Measurements from ENCODE around the gene SH3D19. TPM values are rescaled to one million over a fixed set of nuclear protein-coding genes. Genes with fewer than 3 reads are reported as not detected.

The SH3D19 gene
- total RNA-seq, 5 donors from 2014 or later (not counting 1 experiment from before 2014, with no cell fraction given): 0.38 to 0.66 (median 0.51) TPM; not detected in 1

DNA sequence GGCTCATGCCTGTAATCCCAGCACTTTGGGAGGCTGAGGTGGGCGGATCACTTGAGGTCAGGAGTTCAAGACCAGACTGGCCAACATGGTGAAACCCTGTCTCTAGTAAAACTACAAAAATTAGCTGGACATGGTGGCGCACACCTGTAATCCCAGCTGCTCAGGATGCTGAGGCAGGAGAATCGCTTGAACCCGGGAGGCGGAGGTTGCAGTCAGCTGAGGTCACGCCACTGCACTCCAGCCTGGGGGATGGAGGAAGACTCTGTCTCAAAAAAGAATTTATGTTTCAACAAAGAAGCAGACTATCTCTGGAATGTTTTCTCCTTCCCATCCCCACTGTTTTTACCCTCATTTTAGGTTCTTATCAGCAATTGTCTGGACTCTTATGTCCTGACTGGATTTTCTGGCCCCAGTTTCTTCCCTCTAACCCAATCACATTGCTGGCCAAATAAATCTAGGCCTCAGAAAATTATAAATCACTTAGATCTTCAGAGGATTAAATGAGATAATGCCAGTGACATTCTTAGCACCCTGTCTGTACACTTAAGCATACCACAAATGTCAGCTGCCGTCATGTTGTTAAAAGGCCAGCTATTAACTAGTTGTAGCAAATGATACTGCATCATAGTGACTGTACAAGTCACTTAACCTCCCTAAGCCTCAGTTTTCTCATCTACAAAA, 93.3 kb downstream of the SH3D19 start:
- Mint-ChIP-seq H3K4me1 (no peaks in the 10 kb centered on the region), H3K9me3 (no peaks in the 10 kb centered on the region), H3K36me3 (no peaks in the 10 kb centered on the region), H3K4me3 (no peak overlapping the region), H3K27me3 (peaks cover 16 to 32% of the 10 kb centered on the region in 2 donors), H3K27ac (no peak overlapping the region)
- H3K27ac ChIP-seq (ENCODE audit: low read length): no peak overlapping the region
- ChIA-PET CTCF (no interaction called here), POLR2A (no interaction called here)
- DNase-seq (no peak), ATAC-seq (replicated peaks in 1 of 4) (no peak)
- H3K4me3 ChIP-seq (ENCODE audit: control insufficient read depth in 1 of 2, extremely low read depth in 1 of 2, low read length in 1 of 2): no peak overlapping the region
- 57% methylated on average over 1 of the region's 7 CpGs for WGBS (ENCODE audit: insufficient coverage)
- H3K4me1 ChIP-seq (ENCODE audit: control insufficient read depth in 1 of 2, extremely low read depth in 1 of 2, insufficient read depth in 2 of 2, low read length in 2 of 2): no peaks in the 10 kb centered on the region
- H3K27me3 ChIP-seq (replicated peaks in 1 of 2; ENCODE audit: control insufficient read depth in 2 of 2, extremely low read depth in 1 of 2, insufficient read depth in 2 of 2, low read length in 1 of 2): peaks cover 0 to 5% of the 10 kb centered on the region in 2 experiments
- no peaks in the 10 kb centered on the region for H3K9me3 ChIP-seq
- H3K36me3 ChIP-seq (ENCODE audit: control insufficient read depth in 2 of 2, extremely low read depth in 1 of 2, insufficient read depth in 1 of 2, low read length in 1 of 2): no peaks in the 10 kb centered on the region

DNA sequence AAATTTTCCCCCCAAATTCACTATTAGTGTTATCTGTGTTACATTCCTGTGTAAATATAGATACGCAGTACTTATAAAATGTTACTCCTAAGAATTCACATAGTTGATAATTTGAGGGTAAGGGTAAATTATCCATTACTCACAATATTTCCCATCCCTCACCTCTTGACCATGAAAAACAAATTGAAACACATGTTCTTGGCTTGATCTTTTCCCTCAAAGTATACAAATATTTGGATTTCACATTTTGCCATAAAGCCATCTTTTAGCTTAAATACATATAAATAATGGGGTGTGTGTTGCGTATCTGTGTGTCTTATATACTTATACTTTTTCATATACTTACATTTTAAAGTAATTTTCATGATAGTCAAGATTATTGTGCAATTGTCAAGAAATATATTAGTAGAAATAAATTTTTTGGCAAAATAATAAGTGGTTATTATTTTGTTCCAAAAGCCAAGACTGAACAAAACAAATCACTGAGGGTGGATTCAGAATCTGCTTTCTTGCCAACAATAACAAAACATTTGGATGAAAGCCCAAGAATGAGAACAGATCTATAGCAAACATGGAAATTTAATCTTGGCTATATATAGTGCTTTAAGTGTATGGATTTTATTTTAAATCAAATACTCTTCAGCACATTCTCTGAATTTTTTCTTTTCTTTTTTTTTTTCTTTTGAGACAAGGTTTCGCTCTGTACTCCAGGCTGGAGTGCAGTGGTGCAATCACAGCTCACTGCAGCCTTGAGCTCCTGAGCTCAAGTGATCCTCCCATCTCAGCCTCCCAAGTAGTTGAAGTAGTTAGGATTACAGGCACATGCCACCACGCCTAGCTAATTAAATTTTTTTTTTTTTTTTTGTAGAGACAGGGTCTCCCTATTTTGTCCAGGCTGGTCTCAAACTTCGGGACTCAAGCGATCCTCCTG, 97.0 kb downstream of the SH3D19 start:
- Histone ChIP-seq H3K27me3 (replicated peaks in 1 of 2; ENCODE audit: control insufficient read depth in 2 of 2, extremely low read depth in 1 of 2, insufficient read depth in 2 of 2, low read length in 1 of 2) (peaks cover 0 to 2% of the 10 kb centered on the region in 2 experiments), H3K4me3 (ENCODE audit: control insufficient read depth in 1 of 2, extremely low read depth in 1 of 2, low read length in 1 of 2) (no peak overlapping the region), H3K36me3 (ENCODE audit: control insufficient read depth in 2 of 2, extremely low read depth in 1 of 2, insufficient read depth in 1 of 2, low read length in 1 of 2) (no peaks in the 10 kb centered on the region), H3K27ac (ENCODE audit: low read length) (no peak overlapping the region), H3K4me1 (ENCODE audit: control insufficient read depth in 1 of 2, extremely low read depth in 1 of 2, insufficient read depth in 2 of 2, low read length in 2 of 2) (no peaks in the 10 kb centered on the region), H3K9me3 (no peaks in the 10 kb centered on the region)
- Mint-ChIP-seq H3K4me1 (no peaks in the 10 kb centered on the region), H3K4me3 (no peak overlapping the region), H3K36me3 (no peaks in the 10 kb centered on the region), H3K27me3 (peaks cover 21 to 44% of the 10 kb centered on the region in 2 donors), H3K27ac (no peak overlapping the region), H3K9me3 (no peaks in the 10 kb centered on the region)
- CTCF ChIA-PET: interaction anchor here in 1 of 2 donors (0.6 kb wide), 1 partner anchor 349 kb away, joined by 4 read pairs; no protein-coding TSS in a partner anchor
- POLR2A ChIA-PET: interaction anchor here (0.6 to 0.7 kb wide), 2 partner anchors 444 to 1194 kb away, joined by 3 to 4 read pairs; no protein-coding TSS in a partner anchor
- DNase-seq: no peak
- no CpG with 5 or more reads among the region's 6 CpGs for WGBS (ENCODE audit: insufficient coverage)
- ATAC-seq (replicated peaks in 1 of 4): no peak

DNA sequence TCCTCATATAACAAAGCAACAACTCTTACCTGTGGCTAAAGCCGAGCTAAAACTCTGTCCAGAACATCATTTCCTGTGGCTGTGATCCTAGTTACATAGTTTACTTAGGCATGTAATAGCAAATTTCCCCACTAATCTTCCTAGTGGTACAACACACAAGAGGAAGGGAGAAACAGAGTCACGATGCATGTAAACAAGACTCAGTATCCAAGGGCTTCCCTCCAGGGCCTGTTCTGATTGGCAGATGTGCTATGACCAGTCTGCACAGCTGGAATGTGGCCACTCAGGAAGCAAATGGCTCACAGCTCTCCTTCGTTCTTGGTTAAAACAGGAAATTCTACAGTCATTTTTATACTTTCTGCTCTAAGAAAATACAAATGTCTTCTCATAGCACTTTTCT, 97.7 kb downstream of the SH3D19 start:
- H3K27me3 Mint-ChIP-seq: peaks cover 26 to 45% of the 10 kb centered on the region in 2 donors
- Histone ChIP-seq H3K36me3 (ENCODE audit: control insufficient read depth in 2 of 2, extremely low read depth in 1 of 2, insufficient read depth in 1 of 2, low read length in 1 of 2) (no peaks in the 10 kb centered on the region), H3K27me3 (replicated peaks in 1 of 2; ENCODE audit: control insufficient read depth in 2 of 2, extremely low read depth in 1 of 2, insufficient read depth in 2 of 2, low read length in 1 of 2) (peaks cover 0 to 2% of the 10 kb centered on the region in 2 experiments), H3K9me3 (no peaks in the 10 kb centered on the region), H3K4me3 (ENCODE audit: control insufficient read depth in 1 of 2, extremely low read depth in 1 of 2, low read length in 1 of 2) (no peak overlapping the region), H3K4me1 (ENCODE audit: control insufficient read depth in 1 of 2, extremely low read depth in 1 of 2, insufficient read depth in 2 of 2, low read length in 2 of 2) (no peaks in the 10 kb centered on the region), H3K27ac (ENCODE audit: low read length) (no peak overlapping the region)
- POLR2A ChIA-PET: no interaction called here
- H3K4me3 Mint-ChIP-seq: no peak overlapping the region
- H3K4me1 Mint-ChIP-seq: no peaks in the 10 kb centered on the region
- H3K9me3 Mint-ChIP-seq: no peaks in the 10 kb centered on the region
- DNase-seq (no peak), ATAC-seq (replicated peaks in 1 of 4) (no peak)
- CTCF ChIA-PET: no interaction called here
- H3K36me3 Mint-ChIP-seq: no peaks in the 10 kb centered on the region
- H3K27ac Mint-ChIP-seq: no peak overlapping the region
- WGBS (ENCODE audit: insufficient coverage): 37% methylated on average over 2 of the region's 3 CpGs

DNA sequence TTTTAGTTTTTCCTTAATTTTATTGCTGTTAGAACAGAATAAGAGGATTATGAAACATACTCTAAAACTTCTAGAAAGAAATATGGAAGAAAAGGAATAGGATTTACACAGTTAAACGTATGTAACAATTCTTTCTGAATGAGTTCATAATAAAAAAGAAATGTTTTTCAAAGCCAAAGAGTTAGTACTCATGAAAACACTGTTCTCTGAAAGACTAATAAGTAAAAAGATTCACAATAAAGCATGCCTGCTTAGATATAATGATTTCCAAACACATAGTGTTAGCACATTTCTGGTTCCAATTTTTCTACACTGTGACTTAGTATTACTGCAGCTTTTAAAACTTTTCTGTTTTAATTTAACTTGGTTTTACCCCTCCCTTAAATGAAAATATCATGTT, 98.2 kb downstream of the SH3D19 start:
- Histone ChIP-seq H3K36me3 (ENCODE audit: control insufficient read depth in 2 of 2, extremely low read depth in 1 of 2, insufficient read depth in 1 of 2, low read length in 1 of 2) (no peaks in the 10 kb centered on the region), H3K4me1 (ENCODE audit: control insufficient read depth in 1 of 2, extremely low read depth in 1 of 2, insufficient read depth in 2 of 2, low read length in 2 of 2) (no peaks in the 10 kb centered on the region), H3K9me3 (no peaks in the 10 kb centered on the region), H3K27ac (ENCODE audit: low read length) (no peak overlapping the region), H3K4me3 (ENCODE audit: control insufficient read depth in 1 of 2, extremely low read depth in 1 of 2, low read length in 1 of 2) (no peak overlapping the region), H3K27me3 (replicated peaks in 1 of 2; ENCODE audit: control insufficient read depth in 2 of 2, extremely low read depth in 1 of 2, insufficient read depth in 2 of 2, low read length in 1 of 2) (peaks cover 0 to 2% of the 10 kb centered on the region in 2 experiments)
- POLR2A ChIA-PET: no interaction called here
- Mint-ChIP-seq H3K27ac (no peak overlapping the region), H3K36me3 (no peaks in the 10 kb centered on the region), H3K4me1 (no peaks in the 10 kb centered on the region), H3K9me3 (no peaks in the 10 kb centered on the region), H3K4me3 (no peak overlapping the region), H3K27me3 (peaks cover 24 to 41% of the 10 kb centered on the region in 2 donors)
- no CpG with 5 or more reads among the region's 1 CpG for WGBS (ENCODE audit: insufficient coverage)
- DNase-seq (no peak), ATAC-seq (replicated peaks in 1 of 4) (no peak)
- CTCF ChIA-PET: no interaction called here

DNA sequence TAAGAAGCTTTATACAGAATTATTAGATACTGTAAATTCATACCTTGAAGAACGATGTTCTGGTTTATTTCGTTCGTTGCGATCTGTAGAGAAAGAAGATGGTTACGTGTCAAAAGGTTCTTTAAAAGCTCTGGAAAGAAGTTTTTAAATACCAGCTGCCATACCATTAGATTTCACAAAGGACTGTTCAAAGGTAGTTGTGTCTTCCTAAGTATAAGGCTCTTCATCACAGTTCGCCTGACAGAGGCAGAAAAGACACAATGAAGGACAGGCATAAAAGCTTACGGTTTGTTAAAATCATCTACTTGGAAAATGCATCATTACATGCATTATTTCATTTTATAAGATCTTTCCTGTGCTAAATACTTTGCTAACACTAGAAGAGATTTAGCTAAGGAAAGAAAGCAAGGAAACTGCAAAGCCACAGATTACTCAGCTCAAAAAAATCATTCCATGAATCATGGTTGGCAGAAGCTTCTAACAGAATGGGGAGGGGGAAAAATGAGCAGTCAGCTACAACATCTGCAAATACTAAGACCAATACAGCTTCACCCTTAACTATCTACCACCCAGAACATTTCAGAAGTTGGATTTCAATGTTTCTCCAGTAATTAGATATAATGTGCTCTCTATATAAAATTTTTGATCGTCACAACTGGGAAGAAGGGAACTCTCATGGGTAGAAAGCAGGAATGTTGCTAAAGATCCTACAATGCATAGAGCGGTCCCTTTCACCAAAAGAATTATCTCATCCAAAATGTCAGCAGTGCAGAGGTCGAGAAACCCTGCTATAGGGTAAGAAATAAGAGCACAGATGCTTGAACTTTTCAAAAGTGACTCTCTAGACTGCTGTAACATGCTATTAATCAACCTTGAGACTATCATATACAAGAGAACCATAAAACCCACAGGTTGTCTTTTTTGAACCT, 99.1 kb downstream of the SH3D19 start:
- no peaks in the 10 kb centered on the region for H3K36me3 Mint-ChIP-seq
- H3K27ac Mint-ChIP-seq: no peak overlapping the region
- H3K27me3 Mint-ChIP-seq: peaks cover 24 to 44% of the 10 kb centered on the region in 2 donors
- Histone ChIP-seq H3K9me3 (no peaks in the 10 kb centered on the region), H3K27me3 (replicated peaks in 1 of 2; ENCODE audit: control insufficient read depth in 2 of 2, extremely low read depth in 1 of 2, insufficient read depth in 2 of 2, low read length in 1 of 2) (peaks cover 0 to 2% of the 10 kb centered on the region in 2 experiments), H3K4me3 (ENCODE audit: control insufficient read depth in 1 of 2, extremely low read depth in 1 of 2, low read length in 1 of 2) (no peak overlapping the region), H3K4me1 (ENCODE audit: control insufficient read depth in 1 of 2, extremely low read depth in 1 of 2, insufficient read depth in 2 of 2, low read length in 2 of 2) (no peaks in the 10 kb centered on the region), H3K36me3 (ENCODE audit: control insufficient read depth in 2 of 2, extremely low read depth in 1 of 2, insufficient read depth in 1 of 2, low read length in 1 of 2) (no peaks in the 10 kb centered on the region), H3K27ac (ENCODE audit: low read length) (no peak overlapping the region)
- ChIA-PET POLR2A (no interaction called here), CTCF (no interaction called here)
- H3K4me3 Mint-ChIP-seq: no peak overlapping the region
- DNase-seq: no peak
- no peaks in the 10 kb centered on the region for H3K4me1 Mint-ChIP-seq
- no peak for ATAC-seq (replicated peaks in 1 of 4)
- H3K9me3 Mint-ChIP-seq: no peaks in the 10 kb centered on the region
- no CpG with 5 or more reads among the region's 10 CpGs for WGBS (ENCODE audit: insufficient coverage)

DNA sequence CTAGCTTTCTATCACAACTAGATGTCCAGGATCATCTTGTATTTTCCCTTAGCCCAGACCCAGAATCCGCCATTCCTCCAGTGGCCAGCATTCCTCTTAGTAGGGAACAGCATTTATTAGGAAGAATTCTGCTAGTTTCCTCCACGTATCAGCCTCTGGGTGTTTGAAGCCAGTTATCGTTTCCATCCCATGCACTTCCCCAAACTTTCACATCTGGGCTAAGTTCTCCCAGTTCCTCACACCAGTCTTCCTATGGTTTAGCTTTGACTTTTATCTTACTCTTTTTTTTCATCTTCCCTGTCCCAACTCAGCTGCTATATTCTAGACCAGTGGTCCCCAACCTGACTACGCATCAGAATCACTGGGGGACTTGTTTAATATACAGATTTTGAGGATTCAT, 101.9 kb downstream of the SH3D19 start:
- no peaks in the 10 kb centered on the region for H3K36me3 Mint-ChIP-seq
- no peak overlapping the region for H3K27ac Mint-ChIP-seq

More for the DNA sequence above, 101.9 kb downstream of the SH3D19 start:
- DNase-seq (no peak), ATAC-seq (replicated peaks in 1 of 4) (no peak)
- Mint-ChIP-seq H3K4me1 (peaks cover 0 to 3% (median 0%) of the 10 kb centered on the region in 3 donors), H3K9me3 (no peaks in the 10 kb centered on the region), H3K27me3 (peaks cover 18 to 44% of the 10 kb centered on the region in 2 donors), H3K4me3 (no peak overlapping the region)
- Histone ChIP-seq H3K27me3 (replicated peaks in 1 of 2; ENCODE audit: control insufficient read depth in 2 of 2, extremely low read depth in 1 of 2, insufficient read depth in 2 of 2, low read length in 1 of 2) (no peaks in the 10 kb centered on the region), H3K4me3 (ENCODE audit: control insufficient read depth in 1 of 2, extremely low read depth in 1 of 2, low read length in 1 of 2) (no peak overlapping the region), H3K9me3 (no peaks in the 10 kb centered on the region), H3K27ac (ENCODE audit: low read length) (no peak overlapping the region), H3K36me3 (ENCODE audit: control insufficient read depth in 2 of 2, extremely low read depth in 1 of 2, insufficient read depth in 1 of 2, low read length in 1 of 2) (no peaks in the 10 kb centered on the region), H3K4me1 (ENCODE audit: control insufficient read depth in 1 of 2, extremely low read depth in 1 of 2, insufficient read depth in 2 of 2, low read length in 2 of 2) (no peaks in the 10 kb centered on the region)
- 10% methylated on average over 2 of the region's 4 CpGs for WGBS (ENCODE audit: insufficient coverage)
- ChIA-PET CTCF (no interaction called here), POLR2A (no interaction called here)
